GM12878 (cell line): Measurements from ENCODE around the gene ZYG11B. TPM values are rescaled to one million over a fixed set of nuclear protein-coding genes. Genes with fewer than 3 reads are reported as not detected.
"Not testable (repeated sequence)": the region's sequence is repeated elsewhere in the genome, so short reads cannot be mapped to it uniquely, and the experiment has no call there.

Experiments
- ATAC-seq: fragments of 200-7000 bp; cut with Tn5 transposase; 3 replicates; pipeline ENCODE4 v1.9.1; 2020; ENCODE audit warnings: mild to moderate bottlenecking, moderate library complexity
- BruUV-seq: library from RNA; stranded (reverse); fragments of 400-500 nt; replicated peaks from 2 replicates; lab custom pipeline; 2021; lab: Mats Ljungman, UMichigan
- CTCF ChIA-PET: fragments of 300-600 bp; sonication (Branson Sonifier 250); formaldehyde crosslinking; extraction: SDS; loops from one replicate; lab custom pipeline; 2021; ENCODE audit warnings: inconsistent platforms; lab: Yijun Ruan, JAX
- POLR2A ChIA-PET: fragments of 350-600 bp; formaldehyde crosslinking; extraction: SDS; loops from one replicate; lab custom pipeline; 2021; ENCODE audit warnings: inconsistent platforms; lab: Charles Lee
- RAD21 ChIA-PET: fragments of 300-600 bp; sonication (Branson Sonifier 250); formaldehyde crosslinking; loops from one replicate; lab custom pipeline; 2023; ENCODE audit warnings: antibody characterized with exemption; ENCODE audit not compliant: unreplicated experiment; lab: Charles Lee
- SMC1A ChIA-PET: fragments of 300-600 bp; sonication (Branson Sonifier 250); formaldehyde crosslinking; loops from one replicate; lab custom pipeline; 2023; ENCODE audit not compliant: unreplicated experiment, uncharacterized antibody; lab: Charles Lee
- DNase-seq: peaks from one replicate; pipeline ENCODE4 v3.0.0-alpha.2; 2011; ENCODE audit warnings: low read depth, low spot score
- FAIRE-seq: peaks from 3 replicates; lab custom pipeline; 2011; peaks lifted over from hg19 to GRCh38; lab: Jason Lieb, UNC
- H2AFZ ChIP-seq: 2 replicates; pipeline ENCODE4 v1.6.0; 2011; ENCODE audit warnings: low read depth, low read length, control low read depth; ENCODE audit not compliant: control insufficient read depth
- H3K27ac ChIP-seq: 2 replicates; pipeline ENCODE4 v1.5.1; 2011; ENCODE audit warnings: control low read depth; ENCODE audit not compliant: control insufficient read depth, insufficient read depth
- H3K27me3 ChIP-seq, 2 experiments: replicated peaks in 1 of 2; 2 replicates each; pipeline versions ENCODE4 v1.6.0 to v1.6.1; 2011; ENCODE audit warnings: low read length in 1 of 2; ENCODE audit not compliant: control insufficient read depth in 2 of 2, insufficient read depth in 2 of 2
- H3K36me3 ChIP-seq, 2 experiments: 2 replicates each; pipeline ENCODE4 v1.5.1; 2011; ENCODE audit warnings: low read length in 1 of 2; ENCODE audit not compliant: control insufficient read depth in 2 of 2, insufficient read depth in 2 of 2
- H3K4me1 ChIP-seq: 2 replicates; pipeline ENCODE4 v1.6.1; 2011; ENCODE audit warnings: mild to moderate bottlenecking, low read length, moderate library complexity, mixed read lengths; ENCODE audit not compliant: control insufficient read depth, insufficient read depth
- H3K4me2 ChIP-seq: 2 replicates; pipeline ENCODE4 v1.6.0; 2011; ENCODE audit warnings: control low read depth; ENCODE audit not compliant: control insufficient read depth, insufficient read depth
- H3K4me3 ChIP-seq: fragments of 200-600 bp; sonication (generic); 2 replicates; pipeline ENCODE4 v1.5.1; 2016
- H3K79me2 ChIP-seq: 2 replicates; pipeline ENCODE4 v1.6.0; 2011; ENCODE audit warnings: low read length; ENCODE audit not compliant: control insufficient read depth, insufficient read depth
- H3K9ac ChIP-seq: 2 replicates; pipeline ENCODE4 v1.8.0; 2011; ENCODE audit warnings: low read length, control low read depth, mixed read lengths; ENCODE audit not compliant: control insufficient read depth, insufficient read depth
- H3K9me3 ChIP-seq: replicated peaks from 3 replicates; pipeline ENCODE4 v1.5.1; 2011; ENCODE audit warnings: mild to moderate bottlenecking, low read length; ENCODE audit not compliant: control insufficient read depth, insufficient read depth
- H4K20me1 ChIP-seq: 2 replicates; pipeline ENCODE4 v1.6.0; 2011; ENCODE audit not compliant: control insufficient read depth, insufficient read depth
- ATF2 ChIP-seq: IDR thresholded peaks from 2 replicates; pipeline ENCODE4 v1.6.1; 2012; ENCODE audit warnings: low read length, inconsistent platforms
- BCL11A ChIP-seq: IDR thresholded peaks from 2 replicates; pipeline ENCODE4 v1.6.1; 2011; ENCODE audit warnings: low read depth, low read length
- GABPA ChIP-seq: IDR thresholded peaks from 2 replicates; pipeline ENCODE4 v1.6.1; 2014; ENCODE audit warnings: antibody characterized with exemption, low read depth, mild to moderate bottlenecking, inconsistent platforms
- HSF1 ChIP-seq: fragments of 150-350 bp; IDR thresholded peaks from 2 replicates; pipeline ENCODE4 v1.6.1; 2014; ENCODE audit warnings: mild to moderate bottlenecking, low read depth, low read length
- IRF4 ChIP-seq: IDR thresholded peaks from 2 replicates; pipeline ENCODE4 v1.6.1; 2011; ENCODE audit warnings: low read depth, low read length
- PAX5 ChIP-seq: IDR thresholded peaks from 2 replicates; pipeline ENCODE4 v1.6.1; 2011; ENCODE audit warnings: low read depth, low read length, borderline replicate concordance
- POLR2AphosphoS5 ChIP-seq: IDR thresholded peaks from 2 replicates; pipeline ENCODE4 v1.6.1; 2011; ENCODE audit warnings: mild to moderate bottlenecking, low read length, inconsistent platforms
- RELB ChIP-seq: fragments of 450-650 bp; IDR thresholded peaks from 2 replicates; pipeline ENCODE4 v1.6.1; 2017; ENCODE audit warnings: low read depth, mild to moderate bottlenecking, moderate library complexity
- RUNX3 ChIP-seq: IDR thresholded peaks from 2 replicates; pipeline ENCODE4 v1.6.1; 2012; ENCODE audit warnings: low read length, inconsistent platforms
- WGBS: methylation state at CpG from one replicate; pipeline ENCODE4 v1.1.6; 2016; ENCODE audit warnings: low lambda C conversion rate; ENCODE audit not compliant: insufficient replicate concordance, insufficient coverage; ENCODE audit errors: missing lambda C conversion rate; 5-methylcytosine and 5-hydroxymethylcytosine counted together
- in situ Hi-C: fragments of 300-500 bp; cut with MboI; formaldehyde crosslinking; loops from 9 replicates; pipeline ENCODE4 v1.14.3; 2018; ENCODE audit warnings: mixed read lengths
- intact Hi-C: fragments of 100-400 bp; cut with micrococcal nuclease; formaldehyde crosslinking; loops from one replicate; pipeline ENCODE4 v1.14.2; 2022; ENCODE audit not compliant: unreplicated experiment
- polyA plus RNA-seq, 11 experiments: library from polyadenylated mRNA; depleted of rRNA in 4 of 11; unstranded in 6 of 11; stranded (reverse) in 5 of 11; fragments of >200 nt; fragmentation: Nextera tagmentation in 4 of 11; fragmentation: Illumina TruSeq in 1 of 11; extraction: Ambion mirVana in 4 of 11; extraction: Trizol in 1 of 11; gene quantifications; 1 replicate in 1 of 11; 2 replicates in 10 of 11; pipeline versions ENCODE4 v1.2.1 to v1.2.3, GENCODE V29; 2011 to 2016; ENCODE audit warnings: inconsistent platforms in 2 of 11, missing spikeins in 2 of 11, low read depth in 1 of 11
- total RNA-seq, 4 experiments: library from RNA; depleted of rRNA in 3 of 4; stranded (reverse); fragments of >200 nt in 3 of 4; fragmentation: Illumina TruSeq in 1 of 4; extraction: Trizol in 1 of 4; gene quantifications; 2 replicates each; pipeline versions ENCODE4 v1.2.1 to v1.2.3, GENCODE V29; 2013 to 2021

ZYG11B gene
- total and polyA plus RNA-seq, 10 of the 15 experiments (the other 5 are each of a cell fraction or from before 2014, with no cell fraction given) = 1.8 to 8.5 (median 5.3) TPM

GRCh38 chr1:52867087-52867863 lies 141.0 kb downstream of the ZYG11B start (continued):
- TF ChIP-seq RELB (peak; percentile 86), GABPA (0 out of 2 replicates have a peak, but pooled peaks have one; percentile 10), IRF4 (peak; percentile 76), RUNX3 (peak; percentile 37; the same call in 1 of the 2 replicates), HSF1 (no peak), PAX5 (0 out of 2 replicates have a peak, but pooled peaks have one; percentile 12), ATF2 (0 out of 2 replicates have a peak, but pooled peaks have one; percentile 59), POLR2AphosphoS5 (peak; percentile 70; the same call in 1 of the 2 replicates), BCL11A (peak; percentile 49; the same call in 1 of the 2 replicates)

GRCh38 chr1:52869727-52870126 lies 143.5 kb downstream of the ZYG11B start:
- 88% methylated on average over 8 of the region's 29 CpGs for WGBS
- DNase-seq, intact Hi-C loops, H3K4me1 ChIP-seq, H2AFZ ChIP-seq, H3K4me2 ChIP-seq, ATAC-seq, H3K27ac ChIP-seq, H3K79me2 ChIP-seq, H3K9ac ChIP-seq, RAD21 ChIA-PET, H3K36me3 ChIP-seq, H3K4me3 ChIP-seq, in situ Hi-C loops, H4K20me1 ChIP-seq, CTCF ChIA-PET, BruUV-seq, H3K9me3 ChIP-seq, H3K27me3 ChIP-seq, FAIRE-seq: not testable (repeated sequence)
- POLR2A ChIA-PET = interaction anchor here (0.6 kb wide), 1 partner anchor 9 kb away, joined by 4 read pairs; no protein-coding TSS in a partner anchor
- SMC1A ChIA-PET = interaction anchor here (1.4 kb wide), 1 partner anchor 16 kb away, joined by 7 read pairs; no protein-coding TSS in a partner anchor
